Measurements from ENCODE around the gene CCDC124.

GRCh38 chr19:17933414-17934129 is 757 bp downstream of the CCDC124 start:
- TF ChIP-seq EZH2 (IDR thresholded peaks at IDR 0.05; ENCODE audit: borderline replicate concordance, low read length): no peak
- no peak for TF ChIP-seq CTCF (IDR thresholded peaks at IDR 0.05; ENCODE audit: low read length)

Data from OCI-LY1 (cell line).